ENCODE measurements around the gene NALCN. TPM values are rescaled to one million over a fixed set of nuclear protein-coding genes. Genes with fewer than 3 reads are reported as not detected.

The NALCN gene
- total RNA-seq, 4 donors from 2014 or later = 0.47 to 0.57 TPM; not detected in 2

GRCh38 chr13:101120007-101120406, 296.3 kb downstream of the NALCN start:
- no peaks in the 10 kb centered on the region for H3K4me1 ChIP-seq
- H3K27ac ChIP-seq = no peak overlapping the region
- no peak overlapping the region for H3K4me3 ChIP-seq
- H3K36me3 ChIP-seq = no peaks in the 10 kb centered on the region
- peaks cover 0 to 4% (median 0%) of the 10 kb centered on the region in 4 donors for H3K27me3 ChIP-seq
- WGBS, 2 donors = 48 to 51% methylated on average over 2 of the region's 2 CpGs
- no peak for TF ChIP-seq CTCF (IDR thresholded peaks at IDR 0.05)
- H3K9me3 ChIP-seq = no peaks in the 10 kb centered on the region
- intact Hi-C loops (cut with DNase I) = loop anchor here (10.0 kb wide), 1 partner anchor 545 kb away; no protein-coding TSS in a partner anchor
- no peak for DNase-seq

GRCh38 chr13:101116826-101117225, 299.5 kb downstream of the NALCN start:
- DNase-seq = no peak
- Histone ChIP-seq H3K4me1 (no peaks in the 10 kb centered on the region), H3K4me3 (no peak overlapping the region), H3K27me3 (peaks cover 0 to 4% (median 0%) of the 10 kb centered on the region in 4 donors), H3K36me3 (no peaks in the 10 kb centered on the region), H3K27ac (no peak overlapping the region), H3K9me3 (no peaks in the 10 kb centered on the region)
- WGBS, 2 donors = 55 to 69% methylated on average over 4 of the region's 4 CpGs
- intact Hi-C loops (cut with DNase I) = no loop called here
- TF ChIP-seq POLR2A (IDR thresholded peaks at IDR 0.05) (no peak), CTCF (IDR thresholded peaks at IDR 0.05) (no peak)

GRCh38 chr13:101116341-101116740, 300.0 kb downstream of the NALCN start:
- WGBS, 2 donors = 54% methylated on average over 4 of the region's 4 CpGs
- no peak for DNase-seq
- intact Hi-C loops (cut with DNase I) = no loop called here
- Histone ChIP-seq H3K36me3 (no peaks in the 10 kb centered on the region), H3K27me3 (peaks cover 0 to 4% (median 0%) of the 10 kb centered on the region in 4 donors), H3K27ac (no peak overlapping the region), H3K9me3 (no peaks in the 10 kb centered on the region), H3K4me1 (no peaks in the 10 kb centered on the region), H3K4me3 (no peak overlapping the region)
- TF ChIP-seq POLR2A (IDR thresholded peaks at IDR 0.05) = no peak
- no peak for TF ChIP-seq CTCF (IDR thresholded peaks at IDR 0.05)

GRCh38 chr13:101115762-101116171, 300.5 kb downstream of the NALCN start:
- no peak for DNase-seq
- no peaks in the 10 kb centered on the region for H3K36me3 ChIP-seq
- no peak overlapping the region for H3K4me3 ChIP-seq
- H3K27me3 ChIP-seq = peaks cover 0 to 4% (median 0%) of the 10 kb centered on the region in 4 donors
- H3K9me3 ChIP-seq = no peaks in the 10 kb centered on the region
- intact Hi-C loops (cut with DNase I) = no loop called here
- TF ChIP-seq CTCF (IDR thresholded peaks at IDR 0.05) = no peak
- no peak for TF ChIP-seq POLR2A (IDR thresholded peaks at IDR 0.05)
- no peaks in the 10 kb centered on the region for H3K4me1 ChIP-seq
- H3K27ac ChIP-seq = no peak overlapping the region

DNA sequence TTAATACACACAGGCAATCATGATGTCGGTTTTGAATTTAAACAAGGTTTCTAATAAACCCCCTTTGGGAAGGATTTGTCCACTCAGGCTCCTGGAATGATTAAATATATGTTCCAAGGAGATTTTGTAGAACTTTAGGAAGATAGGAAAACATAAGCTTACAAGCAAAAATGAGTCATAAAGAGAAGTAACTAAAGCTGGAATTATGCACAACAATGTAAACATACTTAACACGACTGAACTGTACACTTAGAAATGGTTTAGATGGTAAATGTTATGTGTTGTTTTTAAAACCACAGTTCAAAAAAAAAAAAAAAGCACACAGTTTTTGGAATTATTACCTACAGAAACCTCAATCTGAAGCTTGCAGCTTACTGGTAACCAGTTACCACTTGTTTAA, 304.4 kb downstream of the NALCN start:
- H3K9me3 ChIP-seq = no peaks in the 10 kb centered on the region
- no peak for TF ChIP-seq CTCF (IDR thresholded peaks at IDR 0.05)
- TF ChIP-seq POLR2A (IDR thresholded peaks at IDR 0.05) = no peak
- no peak overlapping the region for H3K4me3 ChIP-seq
- no peak for DNase-seq
- no peaks in the 10 kb centered on the region for H3K4me1 ChIP-seq
- no peak overlapping the region for H3K27ac ChIP-seq
- H3K27me3 ChIP-seq = no peaks in the 10 kb centered on the region
- H3K36me3 ChIP-seq = no peaks in the 10 kb centered on the region
- intact Hi-C loops (cut with DNase I) = no loop called here
- WGBS, 2 donors = 42 to 48% methylated on average over 2 of the region's 2 CpGs

Measured in esophagus squamous epithelium (tissue), 5 donors.